GM12865 (cell line): ENCODE data around the gene ZBTB45.
A peak's percentile ranks its signal among the peaks of the same experiment; 100 is the strongest.
"Not testable (repeated sequence)": the region's sequence is repeated elsewhere in the genome, so short reads cannot be mapped to it uniquely, and the experiment has no call there.

ENCODE experiments used
- DNase-seq: peaks from one replicate; pipeline ENCODE4 v3.0.0; 2010; ENCODE audit warnings: low read depth
- H3K4me3 ChIP-seq: 2 replicates; pipeline ENCODE4 v1.5.1; 2011; ENCODE audit warnings: mild to moderate bottlenecking, low read depth, low read length, control low read depth
- TF ChIP-seq, protein P1 (sequence below): IDR thresholded peaks from 2 replicates; pipeline ENCODE4 v1.5.1; 2011; ENCODE audit warnings: low read length, control low read depth, low read depth, inconsistent platforms; ENCODE audit not compliant: insufficient read depth; ENCODE audit errors: missing control alignments

ZBTB45 gene

DNA sequence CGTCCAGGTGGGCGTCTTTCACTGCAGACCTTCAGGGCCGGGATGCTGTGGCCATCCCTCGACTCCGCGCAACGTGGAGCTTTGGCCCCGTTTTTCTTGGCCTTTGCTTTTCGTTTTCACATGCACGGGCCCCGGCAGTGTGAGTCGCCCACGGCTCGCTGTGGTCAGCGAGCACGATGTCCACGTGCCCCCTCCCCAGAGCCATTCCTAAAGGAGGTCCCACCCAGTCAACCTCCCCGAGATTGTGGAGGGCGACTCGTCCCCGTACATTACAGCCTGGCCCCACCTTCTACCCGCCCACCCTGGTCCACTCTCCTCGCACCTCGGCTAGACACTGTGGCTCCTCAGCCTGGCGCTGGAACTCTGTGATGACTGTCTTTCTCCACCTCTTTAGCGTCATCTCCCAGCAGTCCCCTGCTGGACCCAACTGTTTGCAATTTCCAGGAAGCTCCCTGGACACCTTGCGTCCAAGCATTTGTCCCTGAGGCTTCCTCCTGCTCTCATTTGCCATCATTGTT is 43.1 kb downstream of the ZBTB45 start:
- peak overlapping the region; percentile 89 for H3K4me3 ChIP-seq
- DNase-seq, result no peak
- TF ChIP-seq, protein P1, sequence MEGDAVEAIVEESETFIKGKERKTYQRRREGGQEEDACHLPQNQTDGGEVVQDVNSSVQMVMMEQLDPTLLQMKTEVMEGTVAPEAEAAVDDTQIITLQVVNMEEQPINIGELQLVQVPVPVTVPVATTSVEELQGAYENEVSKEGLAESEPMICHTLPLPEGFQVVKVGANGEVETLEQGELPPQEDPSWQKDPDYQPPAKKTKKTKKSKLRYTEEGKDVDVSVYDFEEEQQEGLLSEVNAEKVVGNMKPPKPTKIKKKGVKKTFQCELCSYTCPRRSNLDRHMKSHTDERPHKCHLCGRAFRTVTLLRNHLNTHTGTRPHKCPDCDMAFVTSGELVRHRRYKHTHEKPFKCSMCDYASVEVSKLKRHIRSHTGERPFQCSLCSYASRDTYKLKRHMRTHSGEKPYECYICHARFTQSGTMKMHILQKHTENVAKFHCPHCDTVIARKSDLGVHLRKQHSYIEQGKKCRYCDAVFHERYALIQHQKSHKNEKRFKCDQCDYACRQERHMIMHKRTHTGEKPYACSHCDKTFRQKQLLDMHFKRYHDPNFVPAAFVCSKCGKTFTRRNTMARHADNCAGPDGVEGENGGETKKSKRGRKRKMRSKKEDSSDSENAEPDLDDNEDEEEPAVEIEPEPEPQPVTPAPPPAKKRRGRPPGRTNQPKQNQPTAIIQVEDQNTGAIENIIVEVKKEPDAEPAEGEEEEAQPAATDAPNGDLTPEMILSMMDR, result no peak

DNA sequence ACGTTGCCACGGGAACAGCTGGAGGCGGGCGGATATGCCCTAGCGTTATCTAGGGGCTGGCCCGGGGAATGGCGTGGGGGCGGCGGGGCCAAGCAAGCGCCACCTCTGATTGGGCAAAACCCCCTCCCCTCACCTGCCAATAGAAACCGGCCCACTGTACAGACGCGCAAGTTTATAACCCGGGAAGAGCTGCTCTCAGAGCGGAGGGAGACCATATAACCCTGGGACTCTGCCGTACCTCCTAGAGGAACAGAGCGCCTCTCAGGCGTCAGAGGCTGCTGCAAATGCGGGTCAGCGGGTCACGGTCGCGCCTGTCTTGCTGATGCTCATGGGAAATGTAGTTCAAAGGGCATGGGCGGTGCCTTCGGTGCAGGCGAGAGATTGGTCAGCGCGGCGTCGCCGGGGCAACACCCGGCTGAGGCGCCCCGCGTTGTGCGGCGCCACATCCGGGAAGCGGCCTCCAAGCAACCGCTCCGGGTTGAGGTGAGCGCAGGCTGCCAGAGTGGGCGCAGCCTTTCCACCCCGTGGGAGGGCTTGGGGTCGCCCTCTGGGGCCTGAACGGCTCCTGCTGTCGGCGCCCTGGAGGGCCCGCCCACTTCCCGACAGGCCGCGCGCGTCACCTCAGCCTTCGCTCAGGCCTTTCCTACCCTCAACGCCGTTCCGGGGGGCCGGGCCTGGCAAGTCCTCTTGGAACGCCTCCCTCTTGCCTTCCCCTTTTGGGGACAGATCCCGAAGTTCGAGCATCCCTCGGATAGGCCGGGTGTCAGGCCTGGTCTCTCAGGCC is 43.7 kb downstream of the ZBTB45 start, which contains the start of gene ZNF446:
Gene ZNF446 (plus strand): TSS at position 639 of the 784 bp plus-strand sequence. CDS start 867 bp downstream, outside the sequence.
- peak; percentile 99 for DNase-seq
- peak within 1 kb of the TSS; percentile 89 for H3K4me3 ChIP-seq
- TF ChIP-seq, protein P1, result no peak

DNA sequence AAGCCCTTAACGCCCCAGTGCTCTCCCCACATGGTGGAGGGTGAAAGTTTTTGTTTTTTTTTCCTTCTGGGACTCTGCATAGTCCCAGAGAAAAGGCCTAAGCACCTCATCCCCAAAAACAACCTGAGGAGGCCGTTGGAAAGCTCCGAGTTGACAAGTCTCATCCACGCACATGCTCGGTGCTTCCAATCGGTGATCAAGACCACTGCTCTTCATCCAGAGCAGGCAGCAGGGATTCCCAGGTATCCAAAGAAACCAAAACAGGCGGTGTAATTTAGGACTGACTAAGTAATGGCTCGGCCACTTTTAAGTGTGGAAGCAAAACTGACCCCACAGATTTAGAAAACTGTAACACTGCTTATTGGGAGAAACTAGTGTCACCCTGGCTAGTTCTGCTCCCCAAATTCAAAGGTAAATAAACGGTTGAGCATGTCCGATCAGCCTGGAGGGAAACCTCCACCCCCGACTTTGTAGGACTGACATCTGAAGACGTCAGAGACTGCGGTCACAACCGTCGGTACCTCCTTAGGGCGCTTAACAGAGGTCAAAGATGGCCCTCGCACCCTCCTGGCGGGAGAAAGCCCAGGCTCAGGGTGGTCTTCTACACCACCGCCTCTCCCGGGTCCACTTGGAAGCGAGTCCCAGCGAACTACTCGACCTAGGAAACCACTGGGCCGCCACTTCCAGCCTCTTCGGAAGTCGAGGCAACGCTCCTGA is 44.5 kb downstream of the ZBTB45 start:
- peak overlapping the region; percentile 89 for H3K4me3 ChIP-seq
- TF ChIP-seq, protein P1, result no peak
- no peak for DNase-seq

DNA sequence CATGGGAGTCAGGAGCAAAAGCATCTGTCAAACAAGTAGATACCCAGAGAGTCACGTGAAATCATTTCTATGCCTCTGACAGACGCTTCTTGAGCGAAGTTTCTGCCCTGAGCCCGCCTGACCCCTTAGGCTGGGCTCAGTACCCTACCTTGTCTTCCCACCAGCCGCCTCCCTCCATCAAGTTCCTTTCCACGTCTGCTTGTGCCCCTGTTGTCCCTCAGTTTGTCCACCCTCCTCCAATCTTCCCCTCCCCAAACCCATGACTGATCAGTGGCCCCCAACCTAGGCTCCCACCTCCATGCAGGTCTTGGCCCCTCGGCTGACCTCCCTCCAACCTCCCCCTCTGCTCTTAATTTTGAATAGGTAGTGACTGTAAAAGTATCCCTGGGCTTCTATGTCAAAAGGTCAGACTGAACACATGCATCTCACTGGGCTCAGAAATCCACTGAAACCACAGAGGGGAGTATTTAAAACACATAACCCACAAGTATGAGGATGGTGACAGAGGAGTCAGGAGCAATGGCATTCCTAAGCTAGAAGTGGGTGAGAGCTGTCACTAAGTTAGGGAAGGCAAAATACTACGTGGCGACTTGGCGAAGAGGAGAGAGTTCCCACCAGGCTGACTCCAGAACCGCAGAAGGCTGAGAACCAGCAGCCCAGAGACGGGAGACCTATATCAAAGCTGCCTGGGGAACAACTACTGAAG is 45.2 kb downstream of the ZBTB45 start:
- H3K4me3 ChIP-seq, result no peak overlapping the region; the same call in 1 of the 2 replicates
- DNase-seq, result no peak

DNA sequence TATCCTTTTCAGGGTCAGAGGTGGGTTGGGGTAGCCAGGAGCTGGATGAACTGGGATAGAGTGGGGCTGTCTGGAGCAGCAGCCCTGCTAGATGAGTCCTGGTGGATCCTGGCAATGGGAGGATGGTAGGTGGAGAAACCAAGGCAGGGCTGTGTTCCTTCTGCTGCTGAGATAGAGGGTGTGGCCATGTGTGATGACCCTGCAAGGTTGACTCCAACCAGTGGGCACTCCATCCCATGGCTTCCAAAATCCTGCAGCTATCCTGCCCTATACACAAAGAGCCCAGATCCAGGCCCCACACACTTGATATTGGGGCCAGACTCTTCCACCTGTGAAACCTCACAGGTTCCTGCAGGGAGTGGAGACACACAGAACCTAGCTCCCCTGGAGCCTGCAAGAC is 45.8 kb downstream of the ZBTB45 start:
- DNase-seq, result no peak
- no peak overlapping the region for H3K4me3 ChIP-seq
- TF ChIP-seq, protein P1, result no peak

More for the DNA sequence above, 45.2 kb downstream of the ZBTB45 start:
- TF ChIP-seq, protein P1, result no peak

DNA sequence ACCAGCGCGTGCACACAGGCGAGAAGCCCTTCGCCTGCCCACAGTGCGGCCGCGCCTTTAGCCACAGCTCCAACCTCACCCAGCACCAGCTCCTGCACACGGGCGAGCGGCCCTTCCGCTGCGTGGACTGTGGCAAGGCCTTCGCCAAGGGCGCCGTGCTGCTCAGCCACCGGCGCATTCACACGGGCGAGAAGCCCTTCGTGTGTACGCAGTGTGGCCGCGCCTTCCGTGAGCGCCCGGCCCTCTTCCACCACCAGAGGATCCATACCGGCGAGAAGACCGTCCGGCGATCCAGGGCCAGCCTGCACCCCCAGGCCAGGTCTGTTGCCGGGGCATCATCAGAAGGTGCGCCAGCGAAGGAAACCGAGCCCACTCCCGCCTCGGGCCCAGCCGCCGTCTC is 47.9 kb downstream of the ZBTB45 start:
- TF ChIP-seq, protein P1, result no peak
- no peak for DNase-seq

DNA sequence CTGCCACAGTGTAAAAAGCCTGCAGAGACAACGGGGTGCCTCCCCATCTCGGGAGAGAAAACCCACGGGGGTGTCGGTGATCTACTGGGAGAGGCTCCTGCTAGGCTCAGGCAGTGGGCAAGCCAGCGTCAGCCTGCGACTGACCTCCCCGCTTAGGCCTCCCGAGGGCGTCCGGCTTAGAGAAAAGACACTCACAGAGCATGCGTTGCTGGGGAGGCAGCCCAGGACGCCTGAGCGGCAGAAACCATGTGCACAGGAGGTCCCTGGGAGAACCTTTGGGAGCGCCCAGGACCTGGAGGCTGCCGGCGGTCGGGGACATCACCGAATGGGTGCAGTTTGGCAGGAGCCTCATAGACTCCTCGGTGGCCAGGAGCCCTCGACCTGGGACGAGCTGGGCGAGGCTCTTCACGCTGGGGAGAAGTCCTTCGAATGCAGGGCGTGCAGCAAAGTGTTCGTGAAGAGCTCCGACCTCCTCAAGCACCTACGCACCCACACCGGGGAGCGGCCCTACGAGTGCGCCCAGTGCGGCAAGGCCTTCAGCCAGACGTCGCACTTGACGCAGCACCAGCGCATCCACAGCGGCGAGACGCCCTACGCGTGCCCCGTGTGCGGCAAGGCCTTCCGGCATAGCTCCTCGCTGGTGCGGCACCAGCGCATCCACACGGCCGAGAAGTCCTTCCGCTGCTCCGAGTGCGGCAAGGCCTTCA is 48.6 kb downstream of the ZBTB45 start:
- not testable (repeated sequence) for H3K4me3 ChIP-seq, DNase-seq

More for the DNA sequence above, 47.9 kb downstream of the ZBTB45 start:
- H3K4me3 ChIP-seq, result no peak overlapping the region
